Measurements from ENCODE around the gene ZFAND5. TPM values are rescaled to one million over a fixed set of nuclear protein-coding genes. Genes with fewer than 3 reads are reported as not detected.

ZFAND5 gene
- total RNA-seq, 1 experiment from 2014 or later: 90.3 TPM

- H3K36me3 ChIP-seq: no peaks in the 10 kb centered on the region
- H3K9me3 ChIP-seq (replicated peaks): no peaks in the 10 kb centered on the region
- peak in 1 of 2 experiments; percentile 54 for DNase-seq (ENCODE audit: low read depth in 1 of 2, low spot score in 2 of 2)
- peaks cover 21% of the 10 kb centered on the region for H3K4me1 ChIP-seq (replicated peaks)
- no peaks in the 10 kb centered on the region for H3K27me3 ChIP-seq (replicated peaks)
- no peak overlapping the region; the same call in 1 of the 2 replicates for H3K27ac ChIP-seq
- no peak overlapping the region for H3K4me3 ChIP-seq
These were observed 19.1 kb upstream of the ZFAND5 start for GRCh38 chr9:72383978-72384709.

GRCh38 chr9:72382405-72382804 lies 17.4 kb upstream of the ZFAND5 start:
- DNase-seq (ENCODE audit: low read depth in 1 of 2, low spot score in 2 of 2): no peak
- H3K4me1 ChIP-seq (replicated peaks): peaks cover 21% of the 10 kb centered on the region
- no peak overlapping the region for H3K27ac ChIP-seq
- no peaks in the 10 kb centered on the region for H3K36me3 ChIP-seq
- H3K9me3 ChIP-seq (replicated peaks): no peaks in the 10 kb centered on the region
- H3K27me3 ChIP-seq (replicated peaks): no peaks in the 10 kb centered on the region
- H3K4me3 ChIP-seq: no peak overlapping the region

GRCh38 chr9:72377041-72377440 lies 12.0 kb upstream of the ZFAND5 start:
- DNase-seq (ENCODE audit: low read depth in 1 of 2, low spot score in 2 of 2): no peak
- no peak overlapping the region for H3K4me3 ChIP-seq
- no peaks in the 10 kb centered on the region for H3K9me3 ChIP-seq (replicated peaks)

GRCh38 chr9:72371151-72371550 lies 6.1 kb upstream of the ZFAND5 start:
- Histone ChIP-seq H3K9me3 (replicated peaks) (no peaks in the 10 kb centered on the region), H3K36me3 (no peaks in the 10 kb centered on the region), H3K27me3 (replicated peaks) (no peaks in the 10 kb centered on the region), H3K4me1 (replicated peaks) (no peaks in the 10 kb centered on the region), H3K4me3 (no peak overlapping the region), H3K27ac (no peak overlapping the region)
- DNase-seq (ENCODE audit: low read depth in 1 of 2, low spot score in 2 of 2): no peak

More at GRCh38 chr9:72377041-72377440, 12.0 kb upstream of the ZFAND5 start:
- no peaks in the 10 kb centered on the region for H3K36me3 ChIP-seq
- H3K27me3 ChIP-seq (replicated peaks): no peaks in the 10 kb centered on the region
- H3K4me1 ChIP-seq (replicated peaks): no peaks in the 10 kb centered on the region
- H3K27ac ChIP-seq: no peak overlapping the region

GRCh38 chr9:72365525-72366256 lies 683 bp upstream of the ZFAND5 start:
- H3K4me3 ChIP-seq: peak overlapping the region; percentile 95
- peak overlapping the region; percentile 99 for H3K27ac ChIP-seq
- peaks cover 39% of the 10 kb centered on the region for H3K36me3 ChIP-seq
- H3K9me3 ChIP-seq (replicated peaks): peaks cover 3% of the 10 kb centered on the region; the same call in 1 of the 2 replicates
- H3K27me3 ChIP-seq (replicated peaks): no peaks in the 10 kb centered on the region
- peaks cover 29% of the 10 kb centered on the region for H3K4me1 ChIP-seq (replicated peaks)
- peak; percentile 76 to 92 for DNase-seq (ENCODE audit: low read depth in 1 of 2, low spot score in 2 of 2)

- Histone ChIP-seq H3K4me3 (peak overlapping the region; percentile 95), H3K27ac (peak overlapping the region; percentile 99), H3K36me3 (peaks cover 55% of the 10 kb centered on the region), H3K4me1 (replicated peaks) (peaks cover 32% of the 10 kb centered on the region), H3K9me3 (replicated peaks) (peaks cover 3% of the 10 kb centered on the region; the same call in 1 of the 2 replicates), H3K27me3 (replicated peaks) (no peaks in the 10 kb centered on the region)
- DNase-seq (ENCODE audit: low read depth in 1 of 2, low spot score in 2 of 2): peak; percentile 33 to 49
These were observed 915 bp downstream of the ZFAND5 start for GRCh38 chr9:72363908-72364678.

GRCh38 chr9:72363236-72363635 lies 1.8 kb downstream of the ZFAND5 start:
- peaks cover 3% of the 10 kb centered on the region; the same call in 1 of the 2 replicates for H3K9me3 ChIP-seq (replicated peaks)
- DNase-seq (ENCODE audit: low read depth in 1 of 2, low spot score in 2 of 2): no peak
- peaks cover 32% of the 10 kb centered on the region for H3K4me1 ChIP-seq (replicated peaks)
- peak overlapping the region; percentile 99 for H3K27ac ChIP-seq
- peaks cover 63% of the 10 kb centered on the region for H3K36me3 ChIP-seq
- no peaks in the 10 kb centered on the region for H3K27me3 ChIP-seq (replicated peaks)
- H3K4me3 ChIP-seq: peak overlapping the region; percentile 95

GRCh38 chr9:72362680-72363139 lies 2.3 kb downstream of the ZFAND5 start:
- Histone ChIP-seq H3K4me1 (replicated peaks) (peaks cover 32% of the 10 kb centered on the region), H3K27me3 (replicated peaks) (no peaks in the 10 kb centered on the region), H3K4me3 (peak overlapping the region; percentile 95), H3K27ac (peak overlapping the region; percentile 99), H3K9me3 (replicated peaks) (peaks cover 3% of the 10 kb centered on the region; the same call in 1 of the 2 replicates), H3K36me3 (peaks cover 69% of the 10 kb centered on the region)
- peak; percentile 45 to 48 for DNase-seq (ENCODE audit: low read depth in 1 of 2, low spot score in 2 of 2)

- Histone ChIP-seq H3K27me3 (replicated peaks) (no peaks in the 10 kb centered on the region), H3K4me3 (peak overlapping the region; percentile 95), H3K27ac (peak overlapping the region; percentile 63), H3K4me1 (replicated peaks) (peaks cover 32% of the 10 kb centered on the region), H3K9me3 (replicated peaks) (peaks cover 3% of the 10 kb centered on the region; the same call in 1 of the 2 replicates), H3K36me3 (peaks cover 75% of the 10 kb centered on the region)
- peak in 1 of 2 experiments; percentile 41 for DNase-seq (ENCODE audit: low read depth in 1 of 2, low spot score in 2 of 2)
These were observed 2.9 kb downstream of the ZFAND5 start for GRCh38 chr9:72362118-72362531.

GRCh38 chr9:72361217-72361616 lies 3.8 kb downstream of the ZFAND5 start:
- Histone ChIP-seq H3K27ac (no peak overlapping the region), H3K9me3 (replicated peaks) (peaks cover 3% of the 10 kb centered on the region; the same call in 1 of the 2 replicates), H3K4me3 (no peak overlapping the region), H3K4me1 (replicated peaks) (peaks cover 32% of the 10 kb centered on the region), H3K27me3 (replicated peaks) (no peaks in the 10 kb centered on the region), H3K36me3 (peaks cover 84% of the 10 kb centered on the region)
- DNase-seq (ENCODE audit: low read depth in 1 of 2, low spot score in 2 of 2): no peak

- DNase-seq (ENCODE audit: low read depth in 1 of 2, low spot score in 2 of 2): no peak
- H3K9me3 ChIP-seq (replicated peaks): peaks cover 3% of the 10 kb centered on the region; the same call in 1 of the 2 replicates
- H3K36me3 ChIP-seq: peaks cover 93% of the 10 kb centered on the region
- 0 out of 2 replicates have a peak overlapping the region, but pooled peaks have one; percentile 18 for H3K27ac ChIP-seq
- no peak overlapping the region for H3K4me3 ChIP-seq
- no peaks in the 10 kb centered on the region for H3K27me3 ChIP-seq (replicated peaks)
- H3K4me1 ChIP-seq (replicated peaks): peaks cover 26% of the 10 kb centered on the region
These were observed 4.7 kb downstream of the ZFAND5 start for GRCh38 chr9:72360324-72360723.

GRCh38 chr9:72356041-72356582 lies 8.9 kb downstream of the ZFAND5 start:
- H3K36me3 ChIP-seq: peaks cover 94% of the 10 kb centered on the region
- no peak overlapping the region for H3K4me3 ChIP-seq
- no peak overlapping the region for H3K27ac ChIP-seq
- no peaks in the 10 kb centered on the region; the same call in 1 of the 2 replicates for H3K9me3 ChIP-seq (replicated peaks)
- DNase-seq (ENCODE audit: low read depth in 1 of 2, low spot score in 2 of 2): no peak
- peaks cover 20% of the 10 kb centered on the region for H3K4me1 ChIP-seq (replicated peaks)
- H3K27me3 ChIP-seq (replicated peaks): no peaks in the 10 kb centered on the region

GRCh38 chr9:72355153-72355552 lies 9.9 kb downstream of the ZFAND5 start:
- Histone ChIP-seq H3K4me3 (no peak overlapping the region), H3K27me3 (replicated peaks) (no peaks in the 10 kb centered on the region), H3K36me3 (peaks cover 86% of the 10 kb centered on the region), H3K27ac (no peak overlapping the region), H3K4me1 (replicated peaks) (peaks cover 17% of the 10 kb centered on the region), H3K9me3 (replicated peaks) (no peaks in the 10 kb centered on the region; the same call in 1 of the 2 replicates)
- no peak for DNase-seq (ENCODE audit: low read depth in 1 of 2, low spot score in 2 of 2)
